K562 (cell line): Measurements from ENCODE around the gene ANAPC16. TPM values are rescaled to one million over a fixed set of nuclear protein-coding genes. Genes with fewer than 3 reads are reported as not detected.

Experiments used
- DMBX1 ChIP-seq: fragments of 250-450 bp; sonication (Bioruptor Pico); IDR thresholded peaks from 2 replicates; pipeline ENCODE4 v1.8.0; 2022; ENCODE audit warnings: inconsistent platforms, mild to moderate bottlenecking, moderate library complexity, borderline replicate concordance
- HNRNPH1 ChIP-seq: fragments of 200-400 bp; formaldehyde crosslinking; optimal IDR thresholded peaks from 2 replicates; pipeline ENCODE3; 2017; ENCODE audit warnings: low read depth, mild to moderate bottlenecking, low read length, moderate library complexity
- HNRNPLL ChIP-seq: fragments of 200-400 bp; formaldehyde crosslinking; IDR thresholded peaks from 2 replicates; pipeline ENCODE4 v1.6.1; 2017; ENCODE audit warnings: low read length, low read depth, mild to moderate bottlenecking; ENCODE audit not compliant: poor library complexity, severe bottlenecking
- KAT2B ChIP-seq: IDR thresholded peaks from one replicate; pipeline ENCODE4 v1.6.1; 2012; ENCODE audit warnings: low read depth, mild to moderate bottlenecking, control low read depth, inconsistent platforms, low read length, moderate library complexity
- MCM3 ChIP-seq: fragments of 450-650 bp; IDR thresholded peaks from 2 replicates; pipeline ENCODE4 v1.6.1; 2016
- NR4A1 ChIP-seq, 2 experiments: fragments of 250-450 bp in 1 of 2; fragments of 450-650 bp in 1 of 2; sonication (Bioruptor Pico) in 1 of 2; IDR thresholded peaks; 2 replicates each; pipeline versions ENCODE4 v1.4.0 to v1.6.1; 2016 to 2020; ENCODE audit warnings: mild to moderate bottlenecking in 2 of 2, missing compliant biosample characterization in 1 of 2, missing genetic modification characterization in 1 of 2, moderate library complexity in 1 of 2
- ZFP1 ChIP-seq: fragments of 450-650 bp; formaldehyde crosslinking; IDR thresholded peaks from 2 replicates; pipeline ENCODE4 v1.4.0; 2020; ENCODE audit warnings: mild to moderate bottlenecking, mixed read lengths
- ZFX ChIP-seq: sonication (generic); formaldehyde crosslinking; IDR thresholded peaks from 2 replicates; pipeline ENCODE4 v1.8.0; 2022; ENCODE audit warnings: mild to moderate bottlenecking, missing genetic modification reagents, moderate library complexity
- ZNF444 ChIP-seq: fragments of 250-450 bp; sonication (Bioruptor Pico); IDR thresholded peaks from 2 replicates; pipeline ENCODE4 v1.4.0; 2020; ENCODE audit warnings: mild to moderate bottlenecking, moderate library complexity
- ZNF764 ChIP-seq: fragments of 250-450 bp; sonication (Bioruptor Pico); IDR thresholded peaks from 2 replicates; pipeline ENCODE4 v1.4.0; 2020; ENCODE audit warnings: low read depth, mild to moderate bottlenecking, moderate library complexity
- ZNF785 ChIP-seq: fragments of 250-450 bp; sonication (Bioruptor Pico); IDR thresholded peaks from 2 replicates; pipeline ENCODE4 v1.4.0; 2020; ENCODE audit warnings: mild to moderate bottlenecking
- polyA plus RNA-seq, 8 experiments: library from polyadenylated mRNA; depleted of rRNA in 4 of 8; stranded (reverse) in 5 of 8; unstranded in 3 of 8; fragments of >200 nt; fragmentation: Nextera tagmentation in 2 of 8; fragmentation: Illumina TruSeq in 1 of 8; extraction: Ambion mirVana in 2 of 8; extraction: Trizol in 1 of 8; gene quantifications; 2 replicates each; pipeline versions ENCODE4 v1.2.1 to v1.2.3, GENCODE V29; 2011 to 2014; ENCODE audit warnings: inconsistent platforms in 1 of 8, missing spikeins in 1 of 8
- total RNA-seq, 7 experiments: library from RNA; depleted of rRNA in 6 of 7; stranded (reverse); fragments of >200 nt in 6 of 7; fragmentation: Illumina TruSeq in 2 of 7; extraction: Trizol in 2 of 7; gene quantifications; 2 replicates each; pipeline versions ENCODE4 v1.2.1 to v1.2.3, GENCODE V29; 2011 to 2021; ENCODE audit warnings: low replicate concordance in 1 of 7
- TF ChIP-seq, protein P1 (sequence below): fragments of 450-650 bp; IDR thresholded peaks from 2 replicates; pipeline ENCODE4 v1.6.1; 2017; ENCODE audit warnings: antibody characterized with exemption, mild to moderate bottlenecking
- TF ChIP-seq, protein P2 (sequence below), 2 experiments: fragments of 450-650 bp; IDR thresholded peaks; 2 replicates each; pipeline ENCODE4 v1.6.1; 2018; ENCODE audit warnings: mild to moderate bottlenecking in 2 of 2, low read depth in 1 of 2; ENCODE audit not compliant: partially characterized antibody in 2 of 2

ANAPC16 gene
- total and polyA plus RNA-seq, 9 of the 15 experiments (the other 6 are each of a cell fraction or from before 2014, with no cell fraction given): 42.6 to 208 (median 108) TPM

DNA sequence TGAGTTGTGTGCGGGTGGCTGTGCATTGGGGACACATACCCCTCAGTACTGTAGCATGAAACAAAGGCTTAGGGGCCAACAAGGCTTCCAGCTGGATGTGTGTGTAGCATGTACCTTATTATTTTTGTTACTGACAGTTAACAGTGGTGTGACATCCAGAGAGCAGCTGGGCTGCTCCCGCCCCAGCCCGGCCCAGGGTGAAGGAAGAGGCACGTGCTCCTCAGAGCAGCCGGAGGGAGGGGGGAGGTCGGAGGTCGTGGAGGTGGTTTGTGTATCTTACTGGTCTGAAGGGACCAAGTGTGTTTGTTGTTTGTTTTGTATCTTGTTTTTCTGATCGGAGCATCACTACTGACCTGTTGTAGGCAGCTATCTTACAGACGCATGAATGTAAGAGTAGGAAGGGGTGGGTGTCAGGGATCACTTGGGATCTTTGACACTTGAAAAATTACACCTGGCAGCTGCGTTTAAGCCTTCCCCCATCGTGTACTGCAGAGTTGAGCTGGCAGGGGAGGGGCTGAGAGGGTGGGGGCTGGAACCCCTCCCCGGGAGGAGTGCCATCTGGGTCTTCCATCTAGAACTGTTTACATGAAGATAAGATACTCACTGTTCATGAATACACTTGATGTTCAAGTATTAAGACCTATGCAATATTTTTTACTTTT, 59.7 kb downstream of the ANAPC16 start (continued):
- TF ChIP-seq NR4A1 (CRISPR knock-in tag; IDR thresholded peaks at IDR 0.05) (0 out of 2 replicates have a peak, but pooled peaks have one; percentile 18), NR4A1 (tag; IDR thresholded peaks at IDR 0.05) (0 out of 2 replicates have a peak, but pooled peaks have one; percentile 21), ZNF444 (CRISPR knock-in tag) (no peak), DMBX1 (CRISPR knock-in tag) (no peak), ZNF785 (CRISPR knock-in tag) (no peak), ZNF764 (CRISPR knock-in tag) (no peak), KAT2B (no peak), ZFP1 (CRISPR knock-in tag) (peak; percentile 45), MCM3 (no peak), ZFX (CRISPR knock-in tag) (no peak), HNRNPLL (no peak), HNRNPH1 (no peak)
- TF ChIP-seq, protein P1, sequence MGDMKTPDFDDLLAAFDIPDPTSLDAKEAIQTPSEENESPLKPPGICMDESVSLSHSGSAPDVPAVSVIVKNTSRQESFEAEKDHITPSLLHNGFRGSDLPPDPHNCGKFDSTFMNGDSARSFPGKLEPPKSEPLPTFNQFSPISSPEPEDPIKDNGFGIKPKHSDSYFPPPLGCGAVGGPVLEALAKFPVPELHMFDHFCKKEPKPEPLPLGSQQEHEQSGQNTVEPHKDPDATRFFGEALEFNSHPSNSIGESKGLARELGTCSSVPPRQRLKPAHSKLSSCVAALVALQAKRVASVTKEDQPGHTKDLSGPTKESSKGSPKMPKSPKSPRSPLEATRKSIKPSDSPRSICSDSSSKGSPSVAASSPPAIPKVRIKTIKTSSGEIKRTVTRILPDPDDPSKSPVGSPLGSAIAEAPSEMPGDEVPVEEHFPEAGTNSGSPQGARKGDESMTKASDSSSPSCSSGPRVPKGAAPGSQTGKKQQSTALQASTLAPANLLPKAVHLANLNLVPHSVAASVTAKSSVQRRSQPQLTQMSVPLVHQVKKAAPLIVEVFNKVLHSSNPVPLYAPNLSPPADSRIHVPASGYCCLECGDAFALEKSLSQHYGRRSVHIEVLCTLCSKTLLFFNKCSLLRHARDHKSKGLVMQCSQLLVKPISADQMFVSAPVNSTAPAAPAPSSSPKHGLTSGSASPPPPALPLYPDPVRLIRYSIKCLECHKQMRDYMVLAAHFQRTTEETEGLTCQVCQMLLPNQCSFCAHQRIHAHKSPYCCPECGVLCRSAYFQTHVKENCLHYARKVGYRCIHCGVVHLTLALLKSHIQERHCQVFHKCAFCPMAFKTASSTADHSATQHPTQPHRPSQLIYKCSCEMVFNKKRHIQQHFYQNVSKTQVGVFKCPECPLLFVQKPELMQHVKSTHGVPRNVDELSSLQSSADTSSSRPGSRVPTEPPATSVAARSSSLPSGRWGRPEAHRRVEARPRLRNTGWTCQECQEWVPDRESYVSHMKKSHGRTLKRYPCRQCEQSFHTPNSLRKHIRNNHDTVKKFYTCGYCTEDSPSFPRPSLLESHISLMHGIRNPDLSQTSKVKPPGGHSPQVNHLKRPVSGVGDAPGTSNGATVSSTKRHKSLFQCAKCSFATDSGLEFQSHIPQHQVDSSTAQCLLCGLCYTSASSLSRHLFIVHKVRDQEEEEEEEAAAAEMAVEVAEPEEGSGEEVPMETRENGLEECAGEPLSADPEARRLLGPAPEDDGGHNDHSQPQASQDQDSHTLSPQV: no peak
- TF ChIP-seq, protein P2, sequence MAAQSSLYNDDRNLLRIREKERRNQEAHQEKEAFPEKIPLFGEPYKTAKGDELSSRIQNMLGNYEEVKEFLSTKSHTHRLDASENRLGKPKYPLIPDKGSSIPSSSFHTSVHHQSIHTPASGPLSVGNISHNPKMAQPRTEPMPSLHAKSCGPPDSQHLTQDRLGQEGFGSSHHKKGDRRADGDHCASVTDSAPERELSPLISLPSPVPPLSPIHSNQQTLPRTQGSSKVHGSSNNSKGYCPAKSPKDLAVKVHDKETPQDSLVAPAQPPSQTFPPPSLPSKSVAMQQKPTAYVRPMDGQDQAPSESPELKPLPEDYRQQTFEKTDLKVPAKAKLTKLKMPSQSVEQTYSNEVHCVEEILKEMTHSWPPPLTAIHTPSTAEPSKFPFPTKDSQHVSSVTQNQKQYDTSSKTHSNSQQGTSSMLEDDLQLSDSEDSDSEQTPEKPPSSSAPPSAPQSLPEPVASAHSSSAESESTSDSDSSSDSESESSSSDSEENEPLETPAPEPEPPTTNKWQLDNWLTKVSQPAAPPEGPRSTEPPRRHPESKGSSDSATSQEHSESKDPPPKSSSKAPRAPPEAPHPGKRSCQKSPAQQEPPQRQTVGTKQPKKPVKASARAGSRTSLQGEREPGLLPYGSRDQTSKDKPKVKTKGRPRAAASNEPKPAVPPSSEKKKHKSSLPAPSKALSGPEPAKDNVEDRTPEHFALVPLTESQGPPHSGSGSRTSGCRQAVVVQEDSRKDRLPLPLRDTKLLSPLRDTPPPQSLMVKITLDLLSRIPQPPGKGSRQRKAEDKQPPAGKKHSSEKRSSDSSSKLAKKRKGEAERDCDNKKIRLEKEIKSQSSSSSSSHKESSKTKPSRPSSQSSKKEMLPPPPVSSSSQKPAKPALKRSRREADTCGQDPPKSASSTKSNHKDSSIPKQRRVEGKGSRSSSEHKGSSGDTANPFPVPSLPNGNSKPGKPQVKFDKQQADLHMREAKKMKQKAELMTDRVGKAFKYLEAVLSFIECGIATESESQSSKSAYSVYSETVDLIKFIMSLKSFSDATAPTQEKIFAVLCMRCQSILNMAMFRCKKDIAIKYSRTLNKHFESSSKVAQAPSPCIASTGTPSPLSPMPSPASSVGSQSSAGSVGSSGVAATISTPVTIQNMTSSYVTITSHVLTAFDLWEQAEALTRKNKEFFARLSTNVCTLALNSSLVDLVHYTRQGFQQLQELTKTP (IDR thresholded peaks at IDR 0.05; ENCODE audit: low read depth in 1 of 2, partially characterized antibody in 2 of 2): peak; percentile 69 to 87
